H1 (cell line): ENCODE data around the gene ZFP30. TPM values are rescaled to one million over a fixed set of nuclear protein-coding genes. Genes with fewer than 3 reads are reported as not detected.
A peak's percentile ranks its signal among the peaks of the same experiment; 100 is the strongest.

ENCODE experiments used
- ASH2L ChIP-seq: fragments of 200-600, 300-600 bp; sonication (generic); IDR thresholded peaks from one replicate; pipeline ENCODE4 v1.7.1; 2017; ENCODE audit warnings: low read length
- BACH1 ChIP-seq: IDR thresholded peaks from 2 replicates; pipeline ENCODE4 v1.6.1; 2012; ENCODE audit warnings: low read length, improper control_type of control experiment
- CREB1 ChIP-seq: IDR thresholded peaks from 2 replicates; pipeline ENCODE4 v1.6.1; 2012; ENCODE audit warnings: inconsistent platforms
- GABPA ChIP-seq: IDR thresholded peaks from 2 replicates; pipeline ENCODE4 v1.6.1; 2011; ENCODE audit warnings: mild to moderate bottlenecking, low read length, moderate library complexity, borderline replicate concordance; ENCODE audit not compliant: insufficient read depth
- PHF8 ChIP-seq: fragments of 200-600 bp; sonication (generic); conservative IDR thresholded peaks from 2 replicates; pipeline ENCODE4 v1.7.1; 2012; ENCODE audit warnings: low read depth, mild to moderate bottlenecking, inconsistent platforms, low read length, moderate library complexity
- POLR2A ChIP-seq, 2 experiments: IDR thresholded peaks; 1 replicate in 1 of 2; 2 replicates in 1 of 2; pipeline ENCODE4 v1.6.1; 2011; ENCODE audit warnings: low read depth in 2 of 2, low read length in 2 of 2, mild to moderate bottlenecking in 2 of 2; ENCODE audit errors: control extremely low read depth in 1 of 2
- POU5F1 ChIP-seq: IDR thresholded peaks from 2 replicates; pipeline ENCODE4 v1.6.1; 2011; ENCODE audit warnings: low read depth, mild to moderate bottlenecking, low read length, moderate library complexity
- RNF2 ChIP-seq: fragments of 200-900, 300-1000 bp; sonication (generic); IDR thresholded peaks from 2 replicates; pipeline ENCODE4 v1.7.1; 2016; ENCODE audit warnings: borderline replicate concordance, low read depth, mild to moderate bottlenecking, antibody characterized with exemption, low read length; ENCODE audit not compliant: poor library complexity, severe bottlenecking; ENCODE audit errors: missing control alignments
- SAP30 ChIP-seq: fragments of 300-600 bp; sonication (generic); IDR thresholded peaks from 2 replicates; pipeline ENCODE4 v1.7.1; 2012; ENCODE audit warnings: low read length, moderate library complexity, mild to moderate bottlenecking, inconsistent platforms; ENCODE audit not compliant: insufficient read depth, insufficient replicate concordance
- SP1 ChIP-seq: IDR thresholded peaks from 2 replicates; pipeline ENCODE4 v1.6.1; 2011; ENCODE audit warnings: low read depth, low read length
- polyA plus RNA-seq, 7 experiments: library from polyadenylated mRNA; depleted of rRNA in 3 of 7; stranded (reverse) in 5 of 7; unstranded in 2 of 7; fragments of >200 nt in 5 of 7; fragments of 200-250 nt in 2 of 7; gene quantifications; 1 replicate in 5 of 7; 2 replicates in 1 of 7; 4 replicates in 1 of 7; pipeline versions ENCODE4 v1.2.1 to v1.2.3, GENCODE V29; 2011 to 2013; ENCODE audit warnings: missing spikeins in 2 of 7, mixed read lengths in 2 of 7
- total RNA-seq: library from RNA; stranded (reverse); fragmentation: NEBNext Ultra II Directional; extraction: Animal tissue kit (Norgen Biotek cat#: 25700); gene quantifications from 2 replicates; pipeline ENCODE4 v1.2.1, GENCODE V29; 2021
- TF ChIP-seq, protein P1 (sequence below): fragments of 300-600 bp; sonication (generic); IDR thresholded peaks from 2 replicates; pipeline ENCODE4 v1.7.1; 2012; ENCODE audit warnings: low read length, moderate library complexity, mild to moderate bottlenecking, inconsistent platforms; ENCODE audit not compliant: insufficient replicate concordance

The ZFP30 gene
- total and polyA plus RNA-seq, 2 of the 8 experiments (the other 6 are each of a cell fraction or from before 2014, with no cell fraction given), result 1.4 to 6.1 TPM

DNA sequence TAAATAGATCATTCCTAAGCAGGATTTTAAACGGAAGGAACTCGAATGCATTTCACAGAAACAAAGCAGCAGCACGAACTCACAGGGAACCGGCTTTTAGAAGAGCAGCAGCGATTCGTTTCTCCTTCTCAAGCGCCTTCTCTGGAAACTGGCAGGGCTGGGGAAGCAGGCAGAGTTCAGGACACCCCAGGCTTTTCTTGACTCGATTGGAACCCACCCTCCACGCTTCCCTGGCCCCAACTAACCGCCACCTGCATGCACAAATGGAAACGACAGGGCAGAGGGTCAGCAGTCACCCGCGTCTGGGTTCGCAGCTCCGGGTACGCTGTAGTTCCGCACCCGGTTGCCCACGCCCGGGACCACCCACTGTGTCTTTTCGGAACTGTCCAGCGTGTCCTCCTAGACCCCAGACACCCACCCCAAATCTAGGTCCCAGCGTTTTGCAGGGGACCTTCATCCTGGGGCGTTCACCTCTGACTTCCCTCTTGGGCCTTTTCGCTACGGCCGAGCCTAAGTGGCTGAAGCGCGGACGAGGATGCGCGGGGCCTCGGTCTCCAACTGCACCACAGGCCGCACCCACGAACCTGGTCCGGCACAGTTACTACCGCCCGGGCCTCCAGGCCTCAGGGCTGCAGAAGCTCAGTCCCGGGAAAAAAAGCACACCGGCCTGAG, 500 bp downstream of the ZFP30 start (continued):
- TF ChIP-seq, protein P1, sequence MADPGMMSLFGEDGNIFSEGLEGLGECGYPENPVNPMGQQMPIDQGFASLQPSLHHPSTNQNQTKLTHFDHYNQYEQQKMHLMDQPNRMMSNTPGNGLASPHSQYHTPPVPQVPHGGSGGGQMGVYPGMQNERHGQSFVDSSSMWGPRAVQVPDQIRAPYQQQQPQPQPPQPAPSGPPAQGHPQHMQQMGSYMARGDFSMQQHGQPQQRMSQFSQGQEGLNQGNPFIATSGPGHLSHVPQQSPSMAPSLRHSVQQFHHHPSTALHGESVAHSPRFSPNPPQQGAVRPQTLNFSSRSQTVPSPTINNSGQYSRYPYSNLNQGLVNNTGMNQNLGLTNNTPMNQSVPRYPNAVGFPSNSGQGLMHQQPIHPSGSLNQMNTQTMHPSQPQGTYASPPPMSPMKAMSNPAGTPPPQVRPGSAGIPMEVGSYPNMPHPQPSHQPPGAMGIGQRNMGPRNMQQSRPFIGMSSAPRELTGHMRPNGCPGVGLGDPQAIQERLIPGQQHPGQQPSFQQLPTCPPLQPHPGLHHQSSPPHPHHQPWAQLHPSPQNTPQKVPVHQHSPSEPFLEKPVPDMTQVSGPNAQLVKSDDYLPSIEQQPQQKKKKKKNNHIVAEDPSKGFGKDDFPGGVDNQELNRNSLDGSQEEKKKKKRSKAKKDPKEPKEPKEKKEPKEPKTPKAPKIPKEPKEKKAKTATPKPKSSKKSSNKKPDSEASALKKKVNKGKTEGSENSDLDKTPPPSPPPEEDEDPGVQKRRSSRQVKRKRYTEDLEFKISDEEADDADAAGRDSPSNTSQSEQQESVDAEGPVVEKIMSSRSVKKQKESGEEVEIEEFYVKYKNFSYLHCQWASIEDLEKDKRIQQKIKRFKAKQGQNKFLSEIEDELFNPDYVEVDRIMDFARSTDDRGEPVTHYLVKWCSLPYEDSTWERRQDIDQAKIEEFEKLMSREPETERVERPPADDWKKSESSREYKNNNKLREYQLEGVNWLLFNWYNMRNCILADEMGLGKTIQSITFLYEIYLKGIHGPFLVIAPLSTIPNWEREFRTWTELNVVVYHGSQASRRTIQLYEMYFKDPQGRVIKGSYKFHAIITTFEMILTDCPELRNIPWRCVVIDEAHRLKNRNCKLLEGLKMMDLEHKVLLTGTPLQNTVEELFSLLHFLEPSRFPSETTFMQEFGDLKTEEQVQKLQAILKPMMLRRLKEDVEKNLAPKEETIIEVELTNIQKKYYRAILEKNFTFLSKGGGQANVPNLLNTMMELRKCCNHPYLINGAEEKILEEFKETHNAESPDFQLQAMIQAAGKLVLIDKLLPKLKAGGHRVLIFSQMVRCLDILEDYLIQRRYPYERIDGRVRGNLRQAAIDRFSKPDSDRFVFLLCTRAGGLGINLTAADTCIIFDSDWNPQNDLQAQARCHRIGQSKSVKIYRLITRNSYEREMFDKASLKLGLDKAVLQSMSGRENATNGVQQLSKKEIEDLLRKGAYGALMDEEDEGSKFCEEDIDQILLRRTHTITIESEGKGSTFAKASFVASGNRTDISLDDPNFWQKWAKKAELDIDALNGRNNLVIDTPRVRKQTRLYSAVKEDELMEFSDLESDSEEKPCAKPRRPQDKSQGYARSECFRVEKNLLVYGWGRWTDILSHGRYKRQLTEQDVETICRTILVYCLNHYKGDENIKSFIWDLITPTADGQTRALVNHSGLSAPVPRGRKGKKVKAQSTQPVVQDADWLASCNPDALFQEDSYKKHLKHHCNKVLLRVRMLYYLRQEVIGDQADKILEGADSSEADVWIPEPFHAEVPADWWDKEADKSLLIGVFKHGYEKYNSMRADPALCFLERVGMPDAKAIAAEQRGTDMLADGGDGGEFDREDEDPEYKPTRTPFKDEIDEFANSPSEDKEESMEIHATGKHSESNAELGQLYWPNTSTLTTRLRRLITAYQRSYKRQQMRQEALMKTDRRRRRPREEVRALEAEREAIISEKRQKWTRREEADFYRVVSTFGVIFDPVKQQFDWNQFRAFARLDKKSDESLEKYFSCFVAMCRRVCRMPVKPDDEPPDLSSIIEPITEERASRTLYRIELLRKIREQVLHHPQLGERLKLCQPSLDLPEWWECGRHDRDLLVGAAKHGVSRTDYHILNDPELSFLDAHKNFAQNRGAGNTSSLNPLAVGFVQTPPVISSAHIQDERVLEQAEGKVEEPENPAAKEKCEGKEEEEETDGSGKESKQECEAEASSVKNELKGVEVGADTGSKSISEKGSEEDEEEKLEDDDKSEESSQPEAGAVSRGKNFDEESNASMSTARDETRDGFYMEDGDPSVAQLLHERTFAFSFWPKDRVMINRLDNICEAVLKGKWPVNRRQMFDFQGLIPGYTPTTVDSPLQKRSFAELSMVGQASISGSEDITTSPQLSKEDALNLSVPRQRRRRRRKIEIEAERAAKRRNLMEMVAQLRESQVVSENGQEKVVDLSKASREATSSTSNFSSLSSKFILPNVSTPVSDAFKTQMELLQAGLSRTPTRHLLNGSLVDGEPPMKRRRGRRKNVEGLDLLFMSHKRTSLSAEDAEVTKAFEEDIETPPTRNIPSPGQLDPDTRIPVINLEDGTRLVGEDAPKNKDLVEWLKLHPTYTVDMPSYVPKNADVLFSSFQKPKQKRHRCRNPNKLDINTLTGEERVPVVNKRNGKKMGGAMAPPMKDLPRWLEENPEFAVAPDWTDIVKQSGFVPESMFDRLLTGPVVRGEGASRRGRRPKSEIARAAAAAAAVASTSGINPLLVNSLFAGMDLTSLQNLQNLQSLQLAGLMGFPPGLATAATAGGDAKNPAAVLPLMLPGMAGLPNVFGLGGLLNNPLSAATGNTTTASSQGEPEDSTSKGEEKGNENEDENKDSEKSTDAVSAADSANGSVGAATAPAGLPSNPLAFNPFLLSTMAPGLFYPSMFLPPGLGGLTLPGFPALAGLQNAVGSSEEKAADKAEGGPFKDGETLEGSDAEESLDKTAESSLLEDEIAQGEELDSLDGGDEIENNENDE, result no peak
- TF ChIP-seq GABPA, result no peak
- peak; percentile 5; the same call in 1 of the 2 replicates for TF ChIP-seq BACH1
- TF ChIP-seq PHF8, result no peak
- TF ChIP-seq SP1, result no peak
- TF ChIP-seq RNF2, result no peak
- TF ChIP-seq SAP30, result no peak
- TF ChIP-seq POU5F1, result no peak
- peak in 1 of 2 experiments; percentile 27; a peak in 1 of 3 replicates for TF ChIP-seq POLR2A (IDR thresholded peaks at IDR 0.05; ENCODE audit: control extremely low read depth in 1 of 2, low read depth in 2 of 2, low read length in 2 of 2)
- no peak for TF ChIP-seq CREB1
- peak; percentile 42 for TF ChIP-seq ASH2L
